ENCODE results near the gene SPATA46.

SPATA46 gene

GRCh38 chr1:162391790-162392563, 15.3 kb upstream of the SPATA46 start:
- no peak for DNase-seq (ENCODE audit: low read depth, low spot score)

GRCh38 chr1:162390396-162391185, 13.9 kb upstream of the SPATA46 start:
- DNase-seq (ENCODE audit: low read depth, low spot score), result no peak

DNA sequence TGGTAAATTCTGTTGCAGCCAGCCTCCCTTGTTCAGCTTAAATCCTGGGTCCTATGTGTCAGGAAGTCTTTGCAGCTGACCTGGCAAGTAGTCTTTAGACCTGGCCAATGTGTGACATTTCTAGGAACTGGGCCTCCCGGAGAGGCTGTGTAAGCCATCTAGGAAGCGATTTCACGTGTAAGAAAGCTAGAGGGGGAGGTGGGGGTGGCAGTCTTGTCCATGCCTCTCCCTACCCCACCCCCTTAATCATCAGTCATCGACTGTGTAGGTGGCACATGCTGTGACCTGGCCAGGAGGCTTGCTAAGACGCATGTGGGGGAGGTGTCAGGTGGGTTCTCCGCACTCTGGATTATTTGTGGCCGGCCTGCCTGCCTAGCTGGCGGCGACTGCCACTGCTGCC, 13.3 kb upstream of the SPATA46 start:
- no peak for DNase-seq (ENCODE audit: low read depth, low spot score)

- DNase-seq (ENCODE audit: low read depth, low spot score), result no peak
These were observed 12.6 kb upstream of the SPATA46 start for GRCh38 chr1:162389021-162389818.

DNA sequence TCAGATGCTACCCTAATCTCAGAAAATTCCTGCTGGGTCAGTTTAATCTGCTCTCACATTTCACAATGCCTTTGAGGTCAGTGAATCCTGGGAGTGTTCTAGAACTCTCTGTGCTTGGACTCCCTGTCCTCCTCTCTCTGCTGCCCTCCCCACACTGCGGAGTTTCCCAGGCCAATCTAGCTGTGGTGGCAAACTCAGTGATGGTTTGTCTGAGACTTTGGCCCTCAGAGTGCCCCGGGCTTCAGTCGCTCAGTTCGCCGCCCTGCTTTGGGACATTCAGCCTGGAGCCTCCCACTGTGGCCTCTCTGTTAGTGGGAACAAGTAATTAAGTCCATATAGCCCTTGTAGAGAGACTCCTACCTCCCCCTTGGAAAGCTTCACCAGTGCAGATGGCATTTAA, 12.0 kb upstream of the SPATA46 start:
- DNase-seq (ENCODE audit: low read depth, low spot score), result no peak

GRCh38 chr1:162388083-162388594, 11.5 kb upstream of the SPATA46 start:
- no peak for DNase-seq (ENCODE audit: low read depth, low spot score)

GRCh38 chr1:162387226-162388082, 10.8 kb upstream of the SPATA46 start:
- DNase-seq (ENCODE audit: low read depth, low spot score), result no peak

DNA sequence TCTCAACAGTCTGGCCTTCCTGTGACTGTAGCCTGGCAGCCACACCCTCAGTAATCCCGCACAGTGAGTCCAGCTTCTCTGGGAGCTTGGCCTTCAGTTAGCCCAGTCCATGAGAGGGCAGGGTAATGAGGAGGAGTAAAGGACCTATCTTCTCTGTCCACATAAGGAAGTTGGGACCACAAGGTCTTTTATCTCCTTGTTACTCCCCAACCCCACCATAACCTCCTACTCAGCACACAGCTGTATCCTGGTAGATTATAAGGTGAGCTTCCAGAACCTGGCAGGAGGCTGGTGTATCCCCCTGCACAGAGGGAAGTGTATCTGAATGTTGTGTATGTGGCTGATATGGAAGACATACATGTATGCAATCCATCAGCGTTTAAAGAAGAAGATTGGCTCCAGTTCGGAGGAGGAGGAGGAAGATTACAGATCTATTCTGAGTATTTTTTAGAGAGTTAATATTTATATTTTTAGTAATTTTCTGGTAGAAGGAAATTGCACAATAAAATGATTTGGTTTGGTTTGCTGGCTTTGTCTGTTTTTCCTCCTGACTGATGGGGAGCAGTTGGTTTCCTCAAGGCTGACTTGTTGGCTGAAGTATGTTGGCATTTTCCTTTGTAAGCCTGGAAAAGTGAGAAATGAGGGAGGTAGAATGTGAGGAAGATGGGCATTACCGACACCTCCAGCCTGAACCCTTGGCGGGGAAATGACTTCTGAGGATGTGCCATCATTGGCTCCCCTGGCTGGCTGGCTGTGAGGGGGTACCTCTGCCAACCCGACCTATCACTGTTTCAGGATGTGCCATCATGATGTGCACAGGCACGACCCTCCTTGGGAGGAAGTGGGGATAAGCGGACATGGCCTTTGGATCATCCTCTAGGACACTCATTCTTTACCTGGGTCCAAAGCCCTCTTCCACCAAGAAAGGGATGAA, 9.9 kb upstream of the SPATA46 start:
- no peak for DNase-seq (ENCODE audit: low read depth, low spot score)

DNA sequence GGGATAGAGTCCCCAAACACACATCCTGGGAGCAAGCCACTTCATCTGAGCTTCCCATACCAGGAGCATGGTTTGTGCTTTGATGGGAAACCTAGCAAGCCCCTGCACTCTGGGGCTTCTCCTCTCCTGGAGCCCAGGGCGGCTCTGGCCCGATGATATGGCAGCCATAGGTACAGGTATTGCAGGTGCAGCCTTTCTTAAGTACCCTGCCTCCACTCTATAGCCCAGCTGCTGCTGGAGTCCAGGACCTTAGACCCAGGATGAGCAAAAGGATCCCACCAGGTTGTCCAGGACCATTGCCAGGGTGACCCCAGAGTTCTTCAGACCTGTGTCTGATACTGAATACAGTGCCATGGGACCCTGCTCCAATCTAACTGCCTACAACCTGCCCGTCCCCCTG, 9.0 kb upstream of the SPATA46 start:
- no peak for DNase-seq (ENCODE audit: low read depth, low spot score)

DNA sequence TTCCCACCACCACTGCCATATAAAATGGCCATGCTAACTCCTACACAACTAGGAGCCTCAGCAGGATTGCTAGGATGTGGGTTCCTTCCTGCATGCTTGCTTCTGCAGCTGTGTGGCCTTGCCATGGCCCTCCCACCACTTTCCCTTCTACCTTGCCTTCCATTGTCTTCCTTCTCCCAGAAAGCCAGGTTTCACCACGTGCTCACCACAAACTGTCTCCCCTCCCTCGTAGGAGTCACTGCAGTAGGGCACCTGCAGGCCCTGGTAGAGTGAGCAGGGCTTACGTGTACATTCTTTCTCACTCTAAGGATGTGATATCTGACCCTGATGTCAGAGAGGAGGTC, 8.6 kb upstream of the SPATA46 start:
- no peak for DNase-seq (ENCODE audit: low read depth, low spot score)

GRCh38 chr1:162384601-162385279, 8.1 kb upstream of the SPATA46 start:
- no peak for DNase-seq (ENCODE audit: low read depth, low spot score)

- DNase-seq (ENCODE audit: low read depth, low spot score), result no peak
These were observed 7.5 kb upstream of the SPATA46 start for GRCh38 chr1:162384116-162384515.

DNA sequence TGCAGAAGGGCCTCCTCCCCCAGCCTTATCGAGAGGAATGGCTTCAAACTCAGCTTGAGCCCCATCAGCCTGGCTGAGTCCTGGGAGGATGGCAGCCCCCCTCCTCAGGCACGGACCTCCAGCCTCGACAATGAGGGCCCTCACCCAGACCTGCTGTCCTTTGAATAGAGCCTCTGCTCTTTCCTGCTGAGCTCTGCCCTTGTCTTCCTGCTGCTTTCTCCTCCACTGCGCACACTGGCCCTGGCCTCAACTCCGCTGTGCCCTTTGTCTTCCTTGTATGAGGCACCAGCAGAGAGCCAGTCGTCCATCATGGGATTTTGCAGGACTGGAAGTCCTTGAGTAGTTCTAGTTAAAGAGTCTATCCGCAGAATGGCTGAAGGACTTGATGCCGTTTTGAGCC, 6.9 kb upstream of the SPATA46 start:
- DNase-seq (ENCODE audit: low read depth, low spot score), result no peak

DNA sequence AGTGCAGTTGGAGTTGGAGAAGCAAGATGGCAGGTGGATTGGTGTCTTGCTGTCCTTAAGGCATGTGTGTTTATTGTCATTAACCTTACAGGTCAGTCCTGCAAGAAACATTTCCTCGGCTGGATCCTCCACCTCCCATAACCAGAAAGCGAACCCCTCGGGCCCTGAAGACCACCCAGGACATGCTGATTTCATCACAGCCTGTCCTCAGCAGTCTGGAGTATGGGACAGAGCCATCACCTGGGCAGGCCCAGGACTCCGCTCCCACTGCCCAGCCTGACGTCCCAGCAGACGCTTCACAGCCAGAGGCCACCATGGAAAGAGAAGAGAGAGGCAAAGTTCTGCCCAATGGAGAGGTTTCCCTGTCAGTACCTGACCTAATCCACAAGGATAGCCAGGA, 6.4 kb upstream of the SPATA46 start:
- DNase-seq (ENCODE audit: low read depth, low spot score), result no peak

GRCh38 chr1:162381941-162382750, 5.5 kb upstream of the SPATA46 start:
- DNase-seq (ENCODE audit: low read depth, low spot score), result no peak

DNA sequence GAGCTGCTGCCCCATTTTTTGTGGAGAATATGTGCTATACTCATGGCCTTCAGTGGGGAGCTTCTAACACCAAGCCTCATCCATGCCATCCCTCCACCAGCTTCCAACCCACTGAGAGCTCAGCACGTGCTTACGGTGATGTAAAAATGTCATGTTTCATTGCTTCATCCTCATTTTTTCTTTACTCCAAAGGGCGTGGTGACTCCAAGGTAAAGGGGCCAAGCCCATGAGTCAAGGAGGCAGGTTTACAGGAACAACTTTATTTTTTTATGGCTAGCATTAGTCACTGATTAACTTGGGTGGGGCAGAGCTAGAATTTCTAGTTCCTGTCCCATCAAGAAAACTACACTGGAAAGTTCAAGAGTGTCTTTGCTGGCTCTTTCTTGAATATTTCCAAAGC, 4.7 kb upstream of the SPATA46 start, which contains the start of gene C1orf226:
TSS of gene C1orf226 (plus strand) at position 346 of the 400 bp plus-strand sequence. CDS start 174 bp downstream, outside the sequence.
- no peak for DNase-seq (ENCODE audit: low read depth, low spot score)

DNA sequence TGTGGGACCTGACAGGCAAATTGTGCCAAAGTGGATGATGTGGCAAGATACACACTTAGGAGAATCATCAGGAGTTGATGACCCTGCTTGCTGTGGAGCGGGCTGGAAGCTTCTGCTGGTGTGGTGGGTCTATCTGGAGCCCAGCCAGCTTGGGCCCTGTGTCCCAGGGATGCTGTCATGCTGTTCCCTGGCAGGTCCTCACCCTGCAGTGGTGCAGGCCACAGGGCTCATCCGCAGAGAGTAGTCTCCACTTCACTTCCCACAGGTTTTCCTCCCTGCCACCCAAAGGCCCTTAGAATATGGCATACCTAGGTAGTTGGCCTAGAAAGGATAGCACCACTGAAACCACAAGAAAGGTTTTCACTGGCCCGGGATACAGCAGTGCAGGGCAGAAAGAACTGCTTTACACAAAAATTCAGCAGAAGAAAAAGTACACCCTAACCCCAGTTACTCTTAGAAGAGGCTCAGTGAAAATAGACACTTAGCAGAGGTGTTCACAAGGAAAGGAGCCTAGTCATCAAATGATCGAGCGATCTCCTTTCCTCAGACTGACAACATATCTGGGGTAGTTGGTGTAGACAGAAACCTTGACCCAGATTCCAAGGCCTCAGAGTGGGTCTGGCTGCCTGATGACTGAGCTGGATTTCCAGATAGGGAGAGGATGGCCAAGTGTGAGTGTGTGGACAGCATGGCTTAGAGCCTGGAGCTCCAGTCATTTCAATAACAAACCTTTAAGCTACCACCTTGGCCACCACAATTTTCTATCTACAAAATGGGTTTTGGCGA, 3.6 kb upstream of the SPATA46 start:
- DNase-seq (ENCODE audit: low read depth, low spot score), result no peak

DNA sequence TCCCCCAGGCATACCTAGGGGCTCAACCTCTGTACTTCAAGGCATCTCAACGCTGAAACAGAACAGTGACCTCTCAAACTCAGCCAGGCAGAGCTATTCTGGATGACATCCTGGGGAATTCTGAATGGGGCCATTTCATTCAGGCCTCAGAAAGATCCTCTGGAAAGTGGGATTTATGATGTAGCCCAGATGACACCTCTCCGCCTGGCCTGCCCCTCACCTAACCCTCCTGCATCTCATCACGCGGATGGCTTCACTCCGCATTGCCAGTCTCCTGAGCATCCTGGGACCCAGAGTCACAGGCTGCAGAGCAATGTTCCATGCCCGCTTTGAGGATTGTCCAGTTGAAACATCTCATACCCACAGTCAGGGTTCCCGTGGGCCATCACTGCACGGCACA, 1.2 kb downstream of the SPATA46 start:
- DNase-seq (ENCODE audit: low read depth, low spot score), result no peak
